Gastrocnemius medialis (tissue), 4 donors: ENCODE data around the gene PRR19. TPM values are rescaled to one million over a fixed set of nuclear protein-coding genes. Genes with fewer than 3 reads are reported as not detected.

Experiments
- ATAC-seq, 2 donors: fragments of 150-250 bp; one replicate each; pipeline ENCODE4 v1.9.1; 2016
- DNase-seq, 2 donors: peaks; one replicate each; pipeline ENCODE4 v3.0.0-alpha.2; 2019
- H3K27ac ChIP-seq, 4 donors: fragments of 200-600 bp; sonication (generic); 1 replicate in 1 of 4; 2 replicates in 3 of 4; pipeline ENCODE4 v1.5.1; 2016 to 2018; ENCODE audit warnings: mild to moderate bottlenecking in 2 of 4, moderate library complexity in 1 of 4
- H3K27me3 ChIP-seq, 3 donors: fragments of 200-600 bp; sonication (generic) in 2 of 3; 1 replicate in 1 of 3; 2 replicates in 2 of 3; pipeline versions ENCODE4 v1.5.1 to v1.6.0; 2016 to 2019; ENCODE audit warnings: mild to moderate bottlenecking in 1 of 3, moderate library complexity in 1 of 3
- H3K36me3 ChIP-seq, 2 donors: fragments of 200-600 bp; sonication (generic) in 1 of 2; one replicate each; pipeline ENCODE4 v1.5.1; 2017 to 2018
- H3K4me1 ChIP-seq, 2 donors: fragments of 200-600 bp; sonication (generic) in 1 of 2; one replicate each; pipeline ENCODE4 v1.5.1; 2016 to 2017; ENCODE audit warnings: mild to moderate bottlenecking in 2 of 2
- H3K4me3 ChIP-seq, 4 donors: fragments of 200-600 bp; sonication (generic) in 3 of 4; 1 replicate in 1 of 4; 2 replicates in 3 of 4; pipeline ENCODE4 v1.5.1; 2016 to 2019; ENCODE audit warnings: mild to moderate bottlenecking in 2 of 4
- H3K9me3 ChIP-seq, 3 donors: fragments of 200-600 bp; sonication (generic) in 2 of 3; 1 replicate in 1 of 3; 2 replicates in 2 of 3; pipeline ENCODE4 v1.5.1; 2016 to 2019
- CTCF ChIP-seq, 5 experiments: fragments of 450-650 bp in 3 of 5; fragments of 200-600 bp in 2 of 5; sonication (generic) in 2 of 5; IDR thresholded peaks in 4 of 5; conservative IDR thresholded peaks in 1 of 5; 1 replicate in 4 of 5; 2 replicates in 1 of 5; pipeline ENCODE4 v1.5.1; 2016 to 2019; ENCODE audit warnings: antibody characterized with exemption in 5 of 5, mild to moderate bottlenecking in 3 of 5, moderate library complexity in 3 of 5
- POLR2A ChIP-seq, 2 donors: fragments of 450-650 bp; IDR thresholded peaks; one replicate each; pipeline ENCODE4 v1.6.1; 2017; ENCODE audit warnings: antibody characterized with exemption in 2 of 2, mild to moderate bottlenecking in 2 of 2, moderate library complexity in 2 of 2
- in situ Hi-C, 4 donors: fragments of 200-750 bp; cut with MboI; loops; one replicate each; pipeline versions ENCODE4 v1.15.0 to v1.8.0; 2017; ENCODE audit warnings: low sequenced_read_pairs in 4 of 4
- intact Hi-C: fragments of 100-400 bp; cut with DNase I; formaldehyde crosslinking; loops from one replicate; pipeline ENCODE4 v1.15.1; 2023; ENCODE audit warnings: low total_unique reads
- total RNA-seq, 4 donors: library from RNA; depleted of rRNA; stranded (reverse); fragments of >200 nt; gene quantifications; one replicate each; pipeline versions ENCODE4 v1.1.0 to v1.2.3, GENCODE V29; 2016

The PRR19 gene
- total RNA-seq, 4 donors from 2014 or later: not detected

- Histone ChIP-seq H3K4me3 (no peak overlapping the region), H3K27ac (no peak overlapping the region), H3K4me1 (no peaks in the 10 kb centered on the region), H3K27me3 (no peaks in the 10 kb centered on the region), H3K9me3 (no peaks in the 10 kb centered on the region), H3K36me3 (peaks cover 0 to 71% of the 10 kb centered on the region in 2 donors)
- no peak for DNase-seq
- intact Hi-C loops: no loop called here
- no peak for ATAC-seq
- in situ Hi-C loops: no loop called here
- TF ChIP-seq CTCF (IDR thresholded peaks at IDR 0.05 in 4 of 5, conservative IDR thresholded peaks at IDR 0.05 in 1 of 5): no peak
- no peak for TF ChIP-seq POLR2A (IDR thresholded peaks at IDR 0.05)
Measured at GRCh38 chr19:42292963-42293362, 9.0 kb upstream of the PRR19 start.

GRCh38 chr19:42293540-42293939 is 8.4 kb upstream of the PRR19 start:
- ATAC-seq (no peak), DNase-seq (no peak)
- H3K36me3 ChIP-seq: peaks cover 0 to 66% of the 10 kb centered on the region in 2 donors
- no peak overlapping the region for H3K27ac ChIP-seq
- in situ Hi-C loops: no loop called here
- H3K4me1 ChIP-seq: no peaks in the 10 kb centered on the region
- no peaks in the 10 kb centered on the region for H3K9me3 ChIP-seq
- TF ChIP-seq CTCF (IDR thresholded peaks at IDR 0.05 in 4 of 5, conservative IDR thresholded peaks at IDR 0.05 in 1 of 5): no peak
- no peak for TF ChIP-seq POLR2A (IDR thresholded peaks at IDR 0.05)
- H3K4me3 ChIP-seq: no peak overlapping the region
- no peaks in the 10 kb centered on the region for H3K27me3 ChIP-seq
- intact Hi-C loops: no loop called here

GRCh38 chr19:42293948-42294347 is 8.0 kb upstream of the PRR19 start:
- no peaks in the 10 kb centered on the region for H3K9me3 ChIP-seq
- no peaks in the 10 kb centered on the region for H3K27me3 ChIP-seq
- TF ChIP-seq POLR2A (IDR thresholded peaks at IDR 0.05) (no peak), CTCF (IDR thresholded peaks at IDR 0.05 in 4 of 5, conservative IDR thresholded peaks at IDR 0.05 in 1 of 5) (no peak)
- no peaks in the 10 kb centered on the region for H3K4me1 ChIP-seq
- H3K4me3 ChIP-seq: no peak overlapping the region
- in situ Hi-C loops: no loop called here
- intact Hi-C loops: no loop called here
- ATAC-seq: no peak
- H3K27ac ChIP-seq: no peak overlapping the region
- DNase-seq: no peak
- H3K36me3 ChIP-seq: peaks cover 0 to 61% of the 10 kb centered on the region in 2 donors

DNA sequence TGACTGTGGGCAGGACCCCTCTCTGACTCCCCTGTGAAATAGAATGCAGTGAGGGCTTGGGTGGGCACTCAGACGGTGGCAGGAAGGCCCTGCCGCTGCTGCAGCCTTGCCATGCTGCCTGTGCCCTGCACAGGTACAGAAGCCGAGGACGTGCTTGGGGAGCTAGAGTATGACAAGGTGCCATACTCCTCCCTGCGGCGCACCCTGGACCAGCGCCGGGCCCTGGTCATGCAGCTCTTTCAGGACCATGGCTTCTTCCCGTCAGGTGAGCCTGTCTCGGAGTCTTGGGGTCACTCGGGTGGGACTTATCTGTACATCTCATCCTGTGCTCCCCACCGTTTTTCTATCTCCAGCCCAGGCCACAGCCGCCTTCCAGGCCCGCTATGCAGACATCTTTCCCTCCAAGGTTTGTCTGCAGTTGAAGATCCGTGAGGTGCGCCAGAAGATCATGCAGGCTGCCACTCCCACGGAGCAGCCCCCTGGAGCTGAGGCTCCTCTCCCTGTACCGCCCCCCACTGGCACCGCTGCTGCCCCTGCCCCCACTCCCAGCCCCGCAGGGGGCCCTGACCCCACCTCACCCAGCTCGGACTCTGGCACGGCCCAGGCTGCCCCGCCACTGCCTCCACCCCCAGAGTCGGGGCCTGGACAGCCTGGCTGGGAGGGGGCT is 7.3 kb upstream of the PRR19 start:
- TF ChIP-seq CTCF (IDR thresholded peaks at IDR 0.05 in 4 of 5, conservative IDR thresholded peaks at IDR 0.05 in 1 of 5) (no peak), POLR2A (IDR thresholded peaks at IDR 0.05) (no peak)
- intact Hi-C loops (no loop called here), in situ Hi-C loops (no loop called here)
- ATAC-seq (no peak), DNase-seq (no peak)
- Histone ChIP-seq H3K36me3 (peaks cover 0 to 55% of the 10 kb centered on the region in 2 donors), H3K27ac (no peak overlapping the region), H3K27me3 (no peaks in the 10 kb centered on the region), H3K4me3 (no peak overlapping the region), H3K9me3 (no peaks in the 10 kb centered on the region), H3K4me1 (no peaks in the 10 kb centered on the region)

DNA sequence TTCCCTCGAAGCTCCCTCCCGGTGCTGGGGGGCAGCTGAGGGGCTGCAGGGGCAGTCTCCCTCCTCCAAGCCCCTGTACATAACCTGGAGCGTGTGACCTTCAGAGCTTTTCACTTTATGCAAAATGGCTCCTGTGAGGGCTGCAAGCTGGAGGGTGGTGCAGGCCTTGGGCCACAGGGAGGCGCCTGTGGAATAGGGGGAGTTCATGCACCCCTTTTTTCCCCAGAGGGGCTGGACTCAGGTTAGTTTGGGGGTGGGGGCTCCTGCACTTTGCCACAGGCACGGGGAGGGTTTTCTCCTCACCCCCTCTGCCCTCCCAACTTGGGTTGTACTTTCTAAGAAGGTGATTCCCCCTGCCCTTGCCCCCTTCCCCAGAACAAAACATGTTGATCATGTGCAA is 6.6 kb upstream of the PRR19 start:
- Histone ChIP-seq H3K4me3 (no peak overlapping the region), H3K36me3 (peaks cover 0 to 47% of the 10 kb centered on the region in 2 donors), H3K9me3 (no peaks in the 10 kb centered on the region), H3K4me1 (no peaks in the 10 kb centered on the region), H3K27me3 (no peaks in the 10 kb centered on the region), H3K27ac (no peak overlapping the region)
- in situ Hi-C loops (no loop called here), intact Hi-C loops (no loop called here)
- DNase-seq (no peak), ATAC-seq (no peak)
- no peak for TF ChIP-seq POLR2A (IDR thresholded peaks at IDR 0.05)
- no peak for TF ChIP-seq CTCF (IDR thresholded peaks at IDR 0.05 in 4 of 5, conservative IDR thresholded peaks at IDR 0.05 in 1 of 5)
